B cell (primary cell): ENCODE results near the gene ATP2B3. TPM values are rescaled to one million over a fixed set of nuclear protein-coding genes. Genes with fewer than 3 reads are reported as not detected.

Source experiments
- ATAC-seq: fragments of 200-7000 bp; cut with Tn5 transposase; one replicate; pipeline ENCODE4 v1.10.0; 2021; ENCODE audit warnings: low read depth, mild to moderate bottlenecking, moderate number of reproducible peaks, moderate library complexity
- CTCF ChIA-PET: fragments of 350-600 bp; sonication (Branson Sonifier 250); formaldehyde crosslinking; loops from one replicate; lab custom pipeline; 2021; ENCODE audit warnings: antibody characterized with exemption, inconsistent platforms; lab: Charles Lee
- POLR2A ChIA-PET: fragments of 350-600 bp; sonication (Branson Sonifier 250); formaldehyde crosslinking; loops from one replicate; lab custom pipeline; 2021; ENCODE audit warnings: antibody characterized with exemption; lab: Charles Lee
- DNase-seq: peaks from one replicate; pipeline ENCODE4 v3.0.0; 2013
- H2AFZ ChIP-seq: 2 replicates; pipeline ENCODE4 v1.6.1; 2012; ENCODE audit warnings: mild to moderate bottlenecking, low read depth, low read length; ENCODE audit not compliant: insufficient read depth, poor library complexity, severe bottlenecking
- H3K27ac ChIP-seq, 2 donors: 1 replicate in 1 of 2; 2 replicates in 1 of 2; pipeline ENCODE4 v1.5.1; 2012 to 2013; ENCODE audit warnings: low read length in 2 of 2, mild to moderate bottlenecking in 2 of 2, moderate library complexity in 1 of 2
- H3K27me3 ChIP-seq, 4 experiments: fragments of 200-600 bp in 1 of 4; sonication (generic) in 1 of 4; replicated peaks in 1 of 4; 1 replicate in 2 of 4; 2 replicates in 2 of 4; pipeline versions ENCODE4 v1.6.1 to v1.7.0; 2013 to 2016; ENCODE audit warnings: low read length in 3 of 4, mild to moderate bottlenecking in 2 of 4, mixed read lengths in 1 of 4, moderate library complexity in 1 of 4; ENCODE audit not compliant: insufficient read depth in 4 of 4, control insufficient read depth in 3 of 4; ENCODE audit errors: control extremely low read depth in 1 of 4
- H3K36me3 ChIP-seq, 2 experiments: replicated peaks in 1 of 2; 1 replicate in 1 of 2; 2 replicates in 1 of 2; pipeline versions ENCODE4 v1.6.1 to v1.7.1; 2013; ENCODE audit warnings: low read length in 1 of 2; ENCODE audit not compliant: insufficient read depth in 2 of 2, control insufficient read depth in 1 of 2; ENCODE audit errors: control extremely low read depth in 1 of 2, extremely low read depth in 1 of 2
- H3K4me1 ChIP-seq, 2 donors: fragments of 200-600 bp in 1 of 2; sonication (generic) in 1 of 2; 1 replicate in 1 of 2; 2 replicates in 1 of 2; pipeline versions ENCODE4 v1.5.1 to v1.6.1; 2013 to 2017; ENCODE audit warnings: low read length in 2 of 2; ENCODE audit not compliant: control insufficient read depth in 2 of 2, insufficient read depth in 2 of 2
- H3K4me2 ChIP-seq: replicated peaks from 2 replicates; pipeline ENCODE3; 2012; ENCODE audit warnings: mild to moderate bottlenecking, low read depth, low read length; ENCODE audit not compliant: poor library complexity, severe bottlenecking
- H3K4me3 ChIP-seq, 5 experiments: fragments of 200-600 bp in 1 of 5; sonication (generic) in 1 of 5; 1 replicate in 3 of 5; 2 replicates in 2 of 5; pipeline versions ENCODE4 v1.5.1 to v1.7.0; 2011 to 2016; ENCODE audit warnings: low read length in 4 of 5, mild to moderate bottlenecking in 4 of 5, low read depth in 2 of 5, control low read depth in 1 of 5, moderate library complexity in 1 of 5; ENCODE audit not compliant: insufficient read depth in 1 of 5; ENCODE audit errors: control extremely low read depth in 1 of 5, extremely low read depth in 1 of 5
- H3K79me2 ChIP-seq: fragments of 200-600 bp; sonication (generic); one replicate; pipeline ENCODE4 v1.6.0; 2016; ENCODE audit warnings: low read length; ENCODE audit not compliant: control insufficient read depth, insufficient read depth
- H3K9ac ChIP-seq: fragments of 200-600 bp; sonication (generic); 2 replicates; pipeline ENCODE4 v1.6.1; 2017; ENCODE audit warnings: mild to moderate bottlenecking, low read length, moderate library complexity
- H3K9me3 ChIP-seq, 3 donors: one replicate each; pipeline versions ENCODE4 v1.6.1 to v1.7.1; 2013; ENCODE audit warnings: low read length in 2 of 3; ENCODE audit not compliant: control insufficient read depth in 2 of 3, insufficient read depth in 1 of 3; ENCODE audit errors: control extremely low read depth in 1 of 3
- H4K20me1 ChIP-seq: 2 replicates; pipeline ENCODE4 v1.6.0; 2012; ENCODE audit warnings: mild to moderate bottlenecking, low read length; ENCODE audit not compliant: insufficient read depth, control insufficient read depth, poor library complexity, severe bottlenecking
- H3K27ac Mint-ChIP-seq: one replicate; pipeline ENCODE4 v1.8.0; 2021; ENCODE audit warnings: mixed read lengths
- H3K27me3 Mint-ChIP-seq: one replicate; pipeline ENCODE4 v1.8.0; 2021; ENCODE audit warnings: mixed read lengths
- H3K4me1 Mint-ChIP-seq: one replicate; pipeline ENCODE4 v1.8.0; 2021; ENCODE audit warnings: mixed read lengths
- H3K4me3 Mint-ChIP-seq: one replicate; pipeline ENCODE4 v1.8.0; 2021; ENCODE audit warnings: mixed read lengths
- H3K9me3 Mint-ChIP-seq: one replicate; pipeline ENCODE4 v1.8.0; 2022; ENCODE audit warnings: mixed read lengths; ENCODE audit not compliant: insufficient read depth
- EZH2 ChIP-seq: IDR thresholded peaks from 2 replicates; pipeline ENCODE4 v1.6.1; 2012; ENCODE audit warnings: borderline replicate concordance, low read depth, mild to moderate bottlenecking, moderate library complexity, low read length; ENCODE audit not compliant: insufficient read depth, poor library complexity, severe bottlenecking
- WGBS: methylation state at CpG from one replicate; pipeline ENCODE4 v1.1.5; 2013; ENCODE audit warnings: missing lambda C conversion rate; ENCODE audit not compliant: insufficient coverage; 5-methylcytosine and 5-hydroxymethylcytosine counted together
- intact Hi-C: fragments of 100-400 bp; cut with micrococcal nuclease; formaldehyde crosslinking; loops from one replicate; pipeline ENCODE4 v1.10.0; 2022
- polyA plus RNA-seq: library from polyadenylated mRNA; depleted of rRNA; stranded (reverse); fragments of >200 nt; gene quantifications from 2 replicates; pipeline ENCODE4 v1.2.3, GENCODE V29; 2012
- total RNA-seq, 2 donors: library from RNA; stranded (reverse); fragments of 120-200 nt in 1 of 2; gene quantifications; 1 replicate in 1 of 2; 2 replicates in 1 of 2; pipeline versions ENCODE4 v1.2.3 to v1.2.4, GENCODE V29; 2013 to 2022
- TF ChIP-seq, protein P1 (sequence below): fragments of 200-600 bp; IDR thresholded peaks from one replicate; pipeline ENCODE4 v1.8.0; 2022; ENCODE audit warnings: antibody characterized with exemption, mild to moderate bottlenecking

ATP2B3 gene
- total and polyA plus RNA-seq, 2 donors (not counting 1 experiment from before 2014, with no cell fraction given), result not detected

DNA sequence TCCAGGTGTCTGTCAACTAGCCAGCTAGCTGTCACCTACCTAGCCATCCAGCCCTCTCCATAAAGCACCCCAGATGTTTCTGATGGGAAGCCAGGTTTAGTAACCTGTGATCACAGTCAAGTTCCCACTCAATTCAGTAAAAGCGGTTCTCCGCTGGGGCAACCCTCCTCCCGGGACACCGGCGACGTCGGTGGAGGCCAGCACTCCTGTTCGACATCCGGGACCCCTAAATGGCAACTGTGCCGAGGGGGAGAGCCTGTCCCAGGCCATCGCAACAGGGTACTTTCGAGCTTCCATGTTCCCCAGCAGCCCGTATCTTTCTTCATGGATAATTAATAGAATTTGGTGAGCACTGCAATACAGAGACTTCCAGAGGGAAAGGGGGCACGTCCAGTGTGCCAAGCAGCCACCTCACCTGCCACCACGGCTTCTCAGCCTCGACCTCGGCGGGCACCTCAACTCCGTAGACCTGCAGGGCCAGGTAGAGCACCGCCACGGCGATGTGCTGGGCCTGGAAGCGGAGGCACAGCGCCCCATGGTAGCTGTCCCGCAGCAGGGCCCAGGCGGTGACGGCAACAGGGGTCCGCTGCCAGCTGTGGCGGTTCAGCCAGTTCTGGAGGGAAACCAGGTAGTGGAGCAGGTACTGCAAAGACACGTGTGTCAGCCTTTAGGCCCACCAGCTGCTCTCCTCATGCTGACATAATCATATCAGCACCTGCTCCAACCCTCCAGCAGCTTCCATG is 74.8 kb downstream of the ATP2B3 start:
- no peak overlapping the region for H3K4me3 ChIP-seq

More for the DNA sequence above, 74.8 kb downstream of the ATP2B3 start:
- Histone ChIP-seq H3K4me1 (peaks cover 27 to 48% of the 10 kb centered on the region in 2 donors), H3K9ac (no peak overlapping the region), H3K27ac (peak overlapping the region in 1 of 2 donors; percentile 66), H3K79me2 (peaks cover 32% of the 10 kb centered on the region), H3K36me3 (peaks cover 0 to 57% of the 10 kb centered on the region in 2 experiments), H3K27me3 (no peaks in the 10 kb centered on the region), H4K20me1 (peaks cover 30% of the 10 kb centered on the region), H3K4me2 (no peak overlapping the region), H3K9me3 (no peaks in the 10 kb centered on the region), H2AFZ (no peak overlapping the region)
- Mint-ChIP-seq H3K9me3 (no peaks in the 10 kb centered on the region), H3K27me3 (no peaks in the 10 kb centered on the region), H3K4me1 (peaks cover 37% of the 10 kb centered on the region), H3K4me3 (no peak overlapping the region), H3K27ac (peak overlapping the region; percentile 84)
- intact Hi-C loops, result no loop called here
- DNase-seq, result no peak
- CTCF ChIA-PET, result interaction anchor here (0.8 to 1.6 kb wide), 3 partner anchors 9 to 58 kb away, joined by 3 read pairs; no protein-coding TSS in a partner anchor
- WGBS, result 97% methylated on average over 20 of the region's 30 CpGs
- no peak for ATAC-seq
- TF ChIP-seq EZH2, result no peak
- TF ChIP-seq, protein P1, sequence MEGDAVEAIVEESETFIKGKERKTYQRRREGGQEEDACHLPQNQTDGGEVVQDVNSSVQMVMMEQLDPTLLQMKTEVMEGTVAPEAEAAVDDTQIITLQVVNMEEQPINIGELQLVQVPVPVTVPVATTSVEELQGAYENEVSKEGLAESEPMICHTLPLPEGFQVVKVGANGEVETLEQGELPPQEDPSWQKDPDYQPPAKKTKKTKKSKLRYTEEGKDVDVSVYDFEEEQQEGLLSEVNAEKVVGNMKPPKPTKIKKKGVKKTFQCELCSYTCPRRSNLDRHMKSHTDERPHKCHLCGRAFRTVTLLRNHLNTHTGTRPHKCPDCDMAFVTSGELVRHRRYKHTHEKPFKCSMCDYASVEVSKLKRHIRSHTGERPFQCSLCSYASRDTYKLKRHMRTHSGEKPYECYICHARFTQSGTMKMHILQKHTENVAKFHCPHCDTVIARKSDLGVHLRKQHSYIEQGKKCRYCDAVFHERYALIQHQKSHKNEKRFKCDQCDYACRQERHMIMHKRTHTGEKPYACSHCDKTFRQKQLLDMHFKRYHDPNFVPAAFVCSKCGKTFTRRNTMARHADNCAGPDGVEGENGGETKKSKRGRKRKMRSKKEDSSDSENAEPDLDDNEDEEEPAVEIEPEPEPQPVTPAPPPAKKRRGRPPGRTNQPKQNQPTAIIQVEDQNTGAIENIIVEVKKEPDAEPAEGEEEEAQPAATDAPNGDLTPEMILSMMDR, result no peak
- POLR2A ChIA-PET, result no interaction called here
